IPS DF 4.7 (cell line): Measurements from ENCODE around the gene GYS2.

Experiments
- DNase-seq: peaks from one replicate; pipeline ENCODE4 v3.0.0-alpha.2; 2013; ENCODE audit warnings: low spot score; ENCODE audit errors: extremely low read depth

GYS2 gene

GRCh38 chr12:21505888-21506287 lies 98.8 kb downstream of the GYS2 start:
- no peak for DNase-seq

- DNase-seq: no peak
These were observed 101.8 kb downstream of the GYS2 start for GRCh38 chr12:21502872-21503271.

GRCh38 chr12:21502164-21502496 lies 102.5 kb downstream of the GYS2 start:
- no peak for DNase-seq

GRCh38 chr12:21501258-21502163 lies 103.1 kb downstream of the GYS2 start, which contains the start of the genes GOLT1B and RECQL:
Gene GOLT1B (plus strand): TSS chr12:21501789. CDS start chr12:21501924, 135 bp downstream.
Gene RECQL (minus strand): TSS chr12:21501635. CDS start chr12:21499570, 2,065 bp downstream.
- DNase-seq: peak; percentile 96

- no peak for DNase-seq
These were observed 103.8 kb downstream of the GYS2 start for GRCh38 chr12:21500786-21501257.

GRCh38 chr12:21499765-21500164 lies 104.9 kb downstream of the GYS2 start:
- DNase-seq: no peak
